Omental fat pad (tissue), 4 donors: ENCODE data around the gene ZFAND3. TPM values are rescaled to one million over a fixed set of nuclear protein-coding genes. Genes with fewer than 3 reads are reported as not detected.

Experiments
- ATAC-seq: fragments of 150-250 bp; one replicate; pipeline ENCODE4 v1.9.1; 2016; ENCODE audit warnings: mild to moderate bottlenecking, moderate library complexity; ENCODE audit not compliant: low FRiP score
- DNase-seq: peaks from one replicate; pipeline ENCODE4 v3.0.0-alpha.2; 2019; ENCODE audit warnings: low spot score
- CTCF ChIP-seq, 3 donors: fragments of 450-650 bp; IDR thresholded peaks; one replicate each; pipeline ENCODE4 v1.5.1; 2016 to 2017; ENCODE audit warnings: antibody characterized with exemption in 3 of 3, mild to moderate bottlenecking in 3 of 3, moderate library complexity in 2 of 3
- total RNA-seq, 4 donors: library from RNA; depleted of rRNA; stranded (reverse); fragments of >200 nt; gene quantifications; one replicate each; pipeline ENCODE4 v1.1.0, GENCODE V29; 2016

ZFAND3 gene
- total RNA-seq, 4 donors from 2014 or later = 28.8 to 43.8 (median 38.0) TPM

DNA sequence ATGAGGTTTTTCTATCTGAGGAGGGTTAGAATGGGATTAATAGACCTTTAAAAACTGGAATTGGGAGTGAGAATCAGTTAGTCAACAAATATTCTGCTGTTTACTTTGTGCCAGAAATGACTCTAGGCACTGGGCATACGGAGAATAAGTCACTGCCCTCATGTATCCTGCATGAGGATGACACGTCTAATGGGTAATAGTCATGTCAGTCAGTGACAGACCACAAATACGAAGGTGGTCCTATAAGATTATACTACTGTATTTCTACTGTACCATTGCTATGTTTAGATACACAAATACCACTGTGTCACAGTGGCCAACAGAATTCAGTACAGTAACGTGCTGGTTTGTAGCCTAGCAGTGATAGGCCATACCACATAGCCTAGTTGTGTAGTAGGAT lies 30.7 kb downstream of the ZFAND3 start:
- ATAC-seq (no peak), DNase-seq (no peak)
- TF ChIP-seq CTCF (IDR thresholded peaks at IDR 0.05) = no peak

- DNase-seq (no peak), ATAC-seq (no peak)
- no peak for TF ChIP-seq CTCF (IDR thresholded peaks at IDR 0.05)
Observed at GRCh38 chr6:37850728-37851285, 31.3 kb downstream of the ZFAND3 start.

DNA sequence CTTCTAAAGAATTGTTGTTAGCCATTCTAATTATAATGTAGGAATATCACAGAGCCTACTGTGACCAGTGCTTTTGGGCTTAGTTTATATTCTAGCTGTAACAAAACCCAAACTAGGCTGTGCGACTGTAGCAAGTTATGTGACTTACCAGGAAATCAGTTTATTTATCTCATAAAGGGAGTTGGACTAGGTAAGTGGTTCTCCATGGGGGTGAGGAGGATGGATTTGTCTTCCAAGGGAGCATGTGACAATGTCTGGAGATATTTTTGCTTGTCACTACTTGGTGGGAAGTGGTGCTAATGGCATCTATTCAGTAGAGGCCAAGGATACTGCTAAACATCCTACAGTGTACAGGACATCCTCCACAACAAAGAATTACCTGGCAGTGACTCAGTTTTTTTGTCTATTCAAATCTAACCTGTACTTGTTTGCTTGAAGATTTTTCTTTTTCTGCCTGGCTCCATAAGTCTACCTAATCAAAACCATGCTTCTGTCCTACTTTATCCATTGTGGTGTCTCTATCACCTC lies 32.5 kb downstream of the ZFAND3 start:
- DNase-seq (no peak), ATAC-seq (no peak)
- no peak for TF ChIP-seq CTCF (IDR thresholded peaks at IDR 0.05)

- no peak for DNase-seq
Observed at GRCh38 chr6:37856285-37856684, 36.8 kb downstream of the ZFAND3 start.

GRCh38 chr6:37858363-37858762 lies 38.8 kb downstream of the ZFAND3 start:
- no peak for ATAC-seq
- DNase-seq = no peak
- TF ChIP-seq CTCF (IDR thresholded peaks at IDR 0.05) = no peak

More at GRCh38 chr6:37856285-37856684, 36.8 kb downstream of the ZFAND3 start:
- no peak for TF ChIP-seq CTCF (IDR thresholded peaks at IDR 0.05)
- ATAC-seq = no peak

DNA sequence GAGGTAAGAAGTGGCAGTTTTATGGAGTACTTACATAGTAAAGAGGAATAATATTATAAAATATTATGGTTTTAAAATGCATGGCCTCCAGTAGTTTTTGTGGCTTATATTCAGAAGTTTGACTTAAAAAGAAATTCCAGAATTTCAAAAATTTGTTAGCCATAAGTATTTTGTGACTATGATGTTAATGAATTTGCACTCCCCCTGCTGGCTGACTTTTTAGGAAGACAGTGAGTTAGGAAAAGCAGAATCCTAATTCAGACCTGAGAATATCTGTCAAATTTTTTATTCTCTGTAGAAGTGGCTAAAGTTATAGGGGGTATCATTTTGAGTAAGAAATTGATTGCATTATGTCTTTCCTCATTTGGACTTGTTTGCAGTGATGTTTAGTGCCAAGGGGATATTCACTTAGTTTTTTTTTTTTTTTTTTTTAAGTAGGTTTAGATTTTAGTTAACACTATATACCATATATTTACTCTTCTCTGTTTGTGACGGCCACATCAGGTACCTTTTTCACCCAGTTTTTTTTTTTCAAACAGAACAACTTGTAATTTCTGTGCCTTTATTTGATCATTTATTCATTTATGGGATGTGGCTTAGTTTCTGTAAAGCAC lies 40.8 kb downstream of the ZFAND3 start:
- no peak for TF ChIP-seq CTCF (IDR thresholded peaks at IDR 0.05)
- DNase-seq (peak; percentile 56), ATAC-seq (no peak)

GRCh38 chr6:37861452-37861851 lies 41.9 kb downstream of the ZFAND3 start:
- ATAC-seq (peak; percentile 37), DNase-seq (no peak)
- no peak for TF ChIP-seq CTCF (IDR thresholded peaks at IDR 0.05)
